Prostate gland (tissue), 2 donors: Measurements from ENCODE around the gene ASGR2. TPM values are rescaled to one million over a fixed set of nuclear protein-coding genes. Genes with fewer than 3 reads are reported as not detected.
"Not testable (repeated sequence)": the region's sequence is repeated elsewhere in the genome, so short reads cannot be mapped to it uniquely, and the experiment has no call there.

Experiments
- DNase-seq: peaks from one replicate; pipeline ENCODE4 v3.0.0-alpha.2; 2019; ENCODE audit warnings: low spot score
- H3K27ac ChIP-seq, 2 donors: fragments of 200-600 bp; sonication (generic); 2 replicates each; pipeline ENCODE4 v1.5.1; 2017 to 2019
- H3K27me3 ChIP-seq: fragments of 200-600 bp; sonication (generic); replicated peaks from 2 replicates; pipeline ENCODE4 v1.5.1; 2019; ENCODE audit not compliant: insufficient read depth
- H3K36me3 ChIP-seq, 2 donors: fragments of 200-600 bp; sonication (generic); 1 replicate in 1 of 2; 2 replicates in 1 of 2; pipeline versions ENCODE4 v1.5.1 to v1.8.1; 2017 to 2019
- H3K4me1 ChIP-seq: fragments of 200-600 bp; sonication (generic); replicated peaks from 2 replicates; pipeline ENCODE4 v1.5.1; 2019
- H3K4me3 ChIP-seq, 2 donors: fragments of 200-600 bp; sonication (generic); 2 replicates each; pipeline ENCODE4 v1.5.1; 2017 to 2019
- H3K9me3 ChIP-seq: fragments of 200-600 bp; sonication (generic); 2 replicates; pipeline ENCODE4 v1.5.1; 2017
- CTCF ChIP-seq, 4 experiments: fragments of 200-600 bp in 2 of 4; fragments of 450-650 bp in 2 of 4; sonication (generic) in 2 of 4; IDR thresholded peaks; 1 replicate in 3 of 4; 2 replicates in 1 of 4; pipeline ENCODE4 v1.5.1; 2016 to 2019; ENCODE audit warnings: antibody characterized with exemption in 4 of 4, mild to moderate bottlenecking in 2 of 4, moderate library complexity in 2 of 4
- POLR2A ChIP-seq: fragments of 450-650 bp; IDR thresholded peaks from one replicate; pipeline ENCODE4 v1.6.1; 2016; ENCODE audit warnings: antibody characterized with exemption, mild to moderate bottlenecking
- POLR2AphosphoS5 ChIP-seq: sonication (generic); formaldehyde crosslinking; IDR thresholded peaks from one replicate; pipeline ENCODE4 v1.6.1; 2017; ENCODE audit warnings: antibody characterized with exemption
- WGBS: methylation state at CpG from one replicate; pipeline ENCODE4 v1.1.5; 2018; 5-methylcytosine and 5-hydroxymethylcytosine counted together
- intact Hi-C: fragments of 100-400 bp; cut with DNase I; formaldehyde crosslinking; loops from one replicate; pipeline ENCODE4 v1.14.2; 2022
- total RNA-seq, 2 donors: library from RNA; depleted of rRNA; stranded (reverse); fragments of >200 nt; gene quantifications; one replicate each; pipeline ENCODE4 v1.1.0, GENCODE V29; 2016

The ASGR2 gene
- under 1 TPM in 1 of 2 donors, not detected in 1; 0.41 TPM for total RNA-seq

GRCh38 chr17:7114241-7114874 is at the start of gene ASGR2:
ASGR2 (minus strand) TSS chr17:7114822; CDS start chr17:7114240, 582 bp downstream.
- WGBS = 88% methylated on average over 13 of the region's 14 CpGs
- intact Hi-C loops = no loop called here
- H3K27ac ChIP-seq = no peak within 1 kb of the TSS

DNA sequence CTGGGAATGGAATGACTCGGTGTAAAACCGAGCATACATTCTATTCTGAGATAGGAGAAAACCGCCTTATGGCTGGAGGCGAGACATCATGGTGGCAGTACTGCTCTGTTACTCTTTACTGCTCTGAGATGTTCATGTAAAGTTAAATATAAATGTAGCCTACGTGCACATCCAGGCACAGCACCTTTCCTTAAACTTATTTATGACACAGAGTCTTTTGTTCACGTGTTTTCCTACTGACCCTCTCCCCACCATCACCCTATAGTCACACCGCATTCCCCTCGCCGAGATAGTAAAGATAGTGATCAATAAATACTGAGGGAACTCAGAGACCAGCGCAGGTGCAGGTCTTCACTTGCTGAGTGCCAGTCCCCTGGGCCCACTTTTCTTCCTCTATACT is 44.9 kb upstream of the ASGR2 start:
- H3K9me3 ChIP-seq, H3K36me3 ChIP-seq, DNase-seq, H3K4me1 ChIP-seq, H3K27me3 ChIP-seq, H3K27ac ChIP-seq, intact Hi-C loops, H3K4me3 ChIP-seq: not testable (repeated sequence)
- 35% methylated on average over 10 of the region's 10 CpGs for WGBS

More at GRCh38 chr17:7114241-7114874, at the start of gene ASGR2:
- H3K4me1 ChIP-seq = no peaks in the 10 kb centered on the region
- H3K9me3 ChIP-seq = no peaks in the 10 kb centered on the region
- TF ChIP-seq POLR2A (no peak), POLR2AphosphoS5 (no peak), CTCF (IDR thresholded peaks at IDR 0.05) (no peak)
- H3K36me3 ChIP-seq = no peaks in the 10 kb centered on the region
- no peaks in the 10 kb centered on the region for H3K27me3 ChIP-seq
- DNase-seq = no peak
- no peak within 1 kb of the TSS for H3K4me3 ChIP-seq

- intact Hi-C loops, H3K27ac ChIP-seq, DNase-seq, H3K36me3 ChIP-seq, H3K4me1 ChIP-seq, H3K27me3 ChIP-seq, H3K4me3 ChIP-seq, H3K9me3 ChIP-seq: not testable (repeated sequence)
- WGBS = 94% methylated on average over 10 of the region's 10 CpGs
These were observed 43.8 kb upstream of the ASGR2 start for GRCh38 chr17:7158424-7158823.

- Histone ChIP-seq H3K9me3 (no peaks in the 10 kb centered on the region), H3K4me1 (no peaks in the 10 kb centered on the region), H3K4me3 (no peak overlapping the region), H3K27me3 (no peaks in the 10 kb centered on the region), H3K27ac (no peak overlapping the region), H3K36me3 (no peaks in the 10 kb centered on the region)
- DNase-seq = no peak
- WGBS = 81% methylated on average over 10 of the region's 10 CpGs
- intact Hi-C loops = no loop called here
- TF ChIP-seq POLR2AphosphoS5 = no peak
- no peak for TF ChIP-seq CTCF (IDR thresholded peaks at IDR 0.05)
- no peak for TF ChIP-seq POLR2A
These were observed 41.8 kb upstream of the ASGR2 start for GRCh38 chr17:7156342-7156940.

DNA sequence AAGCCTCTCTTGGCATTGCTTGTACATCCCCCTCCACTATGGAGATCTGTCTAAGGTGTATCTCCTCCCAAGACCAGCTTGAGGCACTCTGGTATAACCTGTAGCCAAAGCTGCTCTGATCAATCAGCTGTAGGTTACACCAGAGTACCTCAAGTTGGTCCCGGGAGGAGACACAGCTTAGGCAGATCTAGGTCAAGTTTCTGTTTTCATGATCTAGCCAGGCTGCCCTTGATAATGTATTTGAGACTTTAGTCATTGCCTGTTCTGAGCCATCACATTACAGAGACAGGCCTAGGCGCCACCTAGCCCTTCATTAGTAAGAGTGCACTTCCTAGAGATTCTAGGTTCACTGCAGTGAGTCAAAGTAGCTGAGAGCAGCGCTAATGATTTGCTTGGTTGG is 33.1 kb upstream of the ASGR2 start:
- no peaks in the 10 kb centered on the region for H3K4me1 ChIP-seq
- 73% methylated on average over 3 of the region's 3 CpGs for WGBS
- DNase-seq = no peak
- no peak overlapping the region for H3K27ac ChIP-seq
- H3K36me3 ChIP-seq = no peaks in the 10 kb centered on the region
- no peak overlapping the region for H3K4me3 ChIP-seq
- H3K27me3 ChIP-seq = no peaks in the 10 kb centered on the region
- TF ChIP-seq CTCF (IDR thresholded peaks at IDR 0.05) (no peak), POLR2AphosphoS5 (no peak), POLR2A (no peak)
- intact Hi-C loops = no loop called here
- no peaks in the 10 kb centered on the region for H3K9me3 ChIP-seq

DNA sequence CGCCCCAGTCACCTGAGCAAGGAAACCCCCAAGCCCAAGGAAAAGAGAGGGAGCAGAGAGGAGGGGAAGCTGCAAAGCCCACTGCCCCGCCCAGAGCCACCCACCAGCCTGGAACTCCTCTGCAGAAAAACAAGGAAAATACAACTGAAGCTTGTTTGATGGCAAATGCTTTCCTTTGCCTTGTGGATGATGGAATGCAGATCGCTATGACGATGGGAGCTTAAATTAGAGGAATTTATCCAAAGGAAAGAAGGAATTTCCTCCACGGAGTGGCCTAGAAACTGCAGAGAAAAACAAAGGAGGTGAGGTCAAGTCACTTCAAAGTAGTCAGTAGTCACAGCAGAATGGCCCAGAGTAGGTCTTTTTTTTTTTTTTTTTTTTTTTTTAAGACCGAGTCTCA is 31.5 kb upstream of the ASGR2 start:
- 53% methylated on average over 6 of the region's 6 CpGs for whole genome bisulfite sequencing
- Histone ChIP-seq H3K9me3 (no peaks in the 10 kb centered on the region), H3K4me3 (no peak overlapping the region)

More for the DNA sequence above, 31.5 kb upstream of the ASGR2 start:
- TF ChIP-seq POLR2AphosphoS5 (no peak), POLR2A (no peak), CTCF (IDR thresholded peaks at IDR 0.05) (no peak)
- Histone ChIP-seq H3K27ac (no peak overlapping the region), H3K4me1 (no peaks in the 10 kb centered on the region), H3K36me3 (no peaks in the 10 kb centered on the region), H3K27me3 (no peaks in the 10 kb centered on the region)
- DNase-seq = no peak
- intact Hi-C loops = no loop called here
